ENCODE data around the gene NRP1. TPM values are rescaled to one million over a fixed set of nuclear protein-coding genes. Genes with fewer than 3 reads are reported as not detected.
A peak's percentile ranks its signal among the peaks of the same experiment; 100 is the strongest.

NRP1 gene
- polyA plus RNA-seq, 1 of the 3 experiments (the other 2 are of a cell fraction): 129 TPM

- TF ChIP-seq NRF1 (IDR thresholded peaks at IDR 0.05; ENCODE audit: low read depth, low read length) (no peak), TAF1 (IDR thresholded peaks at IDR 0.05; ENCODE audit: borderline replicate concordance, low read depth, low read length) (no peak)
These were observed 23.5 kb upstream of the NRP1 start (continued) for GRCh38 chr10:33358016-33358415.

GRCh38 chr10:33355274-33355673 lies 20.8 kb upstream of the NRP1 start:
- Histone ChIP-seq H3K27me3 (ENCODE audit: insufficient read depth) (no peaks in the 10 kb centered on the region), H3K27ac (ENCODE audit: low read depth in 2 of 2, low read length in 1 of 2) (no peak overlapping the region), H2AFZ (ENCODE audit: low read depth) (no peak overlapping the region), H3K4me2 (no peak overlapping the region), H3K79me2 (ENCODE audit: insufficient read depth) (no peaks in the 10 kb centered on the region), H3F3A (replicated peaks; ENCODE audit: insufficient read depth) (no peaks in the 10 kb centered on the region), H3K4me3 (ENCODE audit: low read depth in 2 of 2, low read length in 1 of 2) (no peak overlapping the region), H4K20me1 (ENCODE audit: insufficient read depth) (no peaks in the 10 kb centered on the region), H3K4me1 (ENCODE audit: control insufficient read depth in 1 of 2, insufficient read depth in 2 of 2, low read depth in 1 of 2, low read length in 1 of 2) (no peaks in the 10 kb centered on the region; a peak in 1 of 4 replicates), H3K9ac (no peak overlapping the region), H3K36me3 (replicated peaks in 1 of 2; ENCODE audit: control insufficient read depth in 1 of 2, insufficient read depth in 2 of 2, low read length in 1 of 2) (no peaks in the 10 kb centered on the region), H3K9me3 (no peaks in the 10 kb centered on the region), H3K9me2 (no peaks in the 10 kb centered on the region)
- WGBS (ENCODE audit: low lambda C conversion rate): 56% methylated on average over 2 of the region's 2 CpGs
- ChIA-PET CTCF (no interaction called here), POLR2A (no interaction called here)
- no peak for DNase-seq
- TF ChIP-seq FOXM1 (IDR thresholded peaks at IDR 0.05; ENCODE audit: low read depth): no peak
- TF ChIP-seq ZBTB33 (IDR thresholded peaks at IDR 0.05; ENCODE audit: borderline replicate concordance, low read depth): no peak
- TF ChIP-seq PBX3 (IDR thresholded peaks at IDR 0.05): peak; percentile 45
- TF ChIP-seq IRF3 (IDR thresholded peaks at IDR 0.05; ENCODE audit: low read depth, low read length): no peak
- TF ChIP-seq SIN3A (IDR thresholded peaks at IDR 0.05; ENCODE audit: borderline replicate concordance, low read depth, low read length): no peak
- TF ChIP-seq YY1 (IDR thresholded peaks at IDR 0.05; ENCODE audit: low read depth): no peak
- TF ChIP-seq FOXJ3 (CRISPR knock-in tag; IDR thresholded peaks at IDR 0.05): no peak
- TF ChIP-seq NFIC (IDR thresholded peaks at IDR 0.05; ENCODE audit: borderline replicate concordance): no peak
- no peak for TF ChIP-seq MEF2A (IDR thresholded peaks at IDR 0.05; ENCODE audit: borderline replicate concordance, low read depth)

GRCh38 chr10:33353853-33354252 lies 19.4 kb upstream of the NRP1 start:
- H2AFZ ChIP-seq (ENCODE audit: low read depth): no peak overlapping the region
- no peak for DNase-seq
- H3K79me2 ChIP-seq (ENCODE audit: insufficient read depth): no peaks in the 10 kb centered on the region
- no peak overlapping the region for H3K4me2 ChIP-seq
- H3K9ac ChIP-seq: no peak overlapping the region
- H3K4me3 ChIP-seq (ENCODE audit: low read depth in 2 of 2, low read length in 1 of 2): no peak overlapping the region
- no peaks in the 10 kb centered on the region for H4K20me1 ChIP-seq (ENCODE audit: insufficient read depth)
- H3F3A ChIP-seq (replicated peaks; ENCODE audit: insufficient read depth): no peaks in the 10 kb centered on the region
- CTCF ChIA-PET: interaction anchor here (0.7 to 1.4 kb wide), 2 partner anchors 9 to 24 kb away, joined by 3 read pairs; no protein-coding TSS in a partner anchor
- no peaks in the 10 kb centered on the region for H3K36me3 ChIP-seq (replicated peaks in 1 of 2; ENCODE audit: control insufficient read depth in 1 of 2, insufficient read depth in 2 of 2, low read length in 1 of 2)
- 86% methylated on average over 3 of the region's 3 CpGs for WGBS (ENCODE audit: low lambda C conversion rate)
- no peaks in the 10 kb centered on the region for H3K9me2 ChIP-seq
- no peaks in the 10 kb centered on the region for H3K27me3 ChIP-seq (ENCODE audit: insufficient read depth)
- POLR2A ChIA-PET: no interaction called here
- H3K4me1 ChIP-seq (ENCODE audit: control insufficient read depth in 1 of 2, insufficient read depth in 2 of 2, low read depth in 1 of 2, low read length in 1 of 2): no peaks in the 10 kb centered on the region; a peak in 1 of 4 replicates
- no peak overlapping the region for H3K27ac ChIP-seq (ENCODE audit: low read depth in 2 of 2, low read length in 1 of 2)
- no peaks in the 10 kb centered on the region for H3K9me3 ChIP-seq
- TF ChIP-seq JUND (IDR thresholded peaks at IDR 0.05) (no peak), USF2 (IDR thresholded peaks at IDR 0.05; ENCODE audit: borderline replicate concordance, low read depth, low read length) (no peak), PBX3 (IDR thresholded peaks at IDR 0.05) (no peak), EP300 (IDR thresholded peaks at IDR 0.05; ENCODE audit: borderline replicate concordance in 1 of 2, low read depth in 1 of 2, low read length in 1 of 2) (no peak), YY1 (IDR thresholded peaks at IDR 0.05; ENCODE audit: low read depth) (no peak), RAD21 (IDR thresholded peaks at IDR 0.05; ENCODE audit: low read length) (no peak), MEF2A (IDR thresholded peaks at IDR 0.05; ENCODE audit: borderline replicate concordance, low read depth) (no peak), FOSL2 (IDR thresholded peaks at IDR 0.05; ENCODE audit: borderline replicate concordance, low read depth) (no peak)

Data from SK-N-SH (cell line).